Right cardiac atrium (tissue), 5 donors: ENCODE results near the gene RLBP1. TPM values are rescaled to one million over a fixed set of nuclear protein-coding genes. Genes with fewer than 3 reads are reported as not detected.

ENCODE experiments used
- ATAC-seq, 2 donors: fragments of 200-7000 bp; cut with Tn5 transposase; one replicate each; pipeline versions ENCODE4 v1.8.0 to v1.9.1; 2020; ENCODE audit warnings: moderate library complexity in 2 of 2, mild to moderate bottlenecking in 1 of 2
- DNase-seq, 3 donors: peaks; one replicate each; pipeline ENCODE4 v3.0.0-alpha.2; 2020
- H3K27ac ChIP-seq: one replicate; pipeline ENCODE4 v1.5.1; 2013; ENCODE audit warnings: mild to moderate bottlenecking, low read length, control low read depth, moderate library complexity
- H3K27me3 ChIP-seq: one replicate; pipeline ENCODE4 v1.6.1; 2013; ENCODE audit not compliant: control insufficient read depth, insufficient read depth
- H3K4me1 ChIP-seq: one replicate; pipeline ENCODE4 v1.6.1; 2013; ENCODE audit warnings: low read length; ENCODE audit not compliant: control insufficient read depth, insufficient read depth
- H3K4me3 ChIP-seq: one replicate; pipeline ENCODE4 v1.5.1; 2013; ENCODE audit warnings: low read length, control low read depth
- H3K9me3 ChIP-seq: one replicate; pipeline ENCODE4 v1.6.1; 2013; ENCODE audit warnings: low read length; ENCODE audit not compliant: control insufficient read depth
- WGBS: extraction: QIAGEN DNeasy Blood & Tissue Kit; methylation state at CpG from one replicate; pipeline ENCODE4 v1.1.7; 2013; 5-methylcytosine and 5-hydroxymethylcytosine counted together
- intact Hi-C, 4 donors: fragments of 100-400 bp; cut with DNase I; formaldehyde crosslinking; loops; one replicate each; pipeline versions ENCODE4 v1.11.0 to v1.14.0; 2022 to 2023
- polyA plus RNA-seq: library from polyadenylated mRNA; stranded (reverse); fragments of 200-250 nt; gene quantifications from one replicate; pipeline ENCODE4 v1.2.3, GENCODE V29; 2013
- total RNA-seq, 4 donors: library from RNA; stranded (reverse); fragmentation: NEBNext Ultra II Directional; extraction: Animal tissue kit (Norgen Biotek cat#: 25700); gene quantifications; one replicate each; pipeline ENCODE4 v1.2.1, GENCODE V29; 2021
- donor health status: healthy with polysubstance abuse.
- donor health status: DM: no; HTN: yes; CAD: no.
- donor health status: DM: no; HTN: no; CAD: no.
- donor health status: DM: no; HTN: yes; CAD: no; lungs with severe emphysema.
- donor health status: DM: yes; HTN: yes; CAD: no.

The RLBP1 gene
- total and polyA plus RNA-seq, 5 donors, result not detected

DNA sequence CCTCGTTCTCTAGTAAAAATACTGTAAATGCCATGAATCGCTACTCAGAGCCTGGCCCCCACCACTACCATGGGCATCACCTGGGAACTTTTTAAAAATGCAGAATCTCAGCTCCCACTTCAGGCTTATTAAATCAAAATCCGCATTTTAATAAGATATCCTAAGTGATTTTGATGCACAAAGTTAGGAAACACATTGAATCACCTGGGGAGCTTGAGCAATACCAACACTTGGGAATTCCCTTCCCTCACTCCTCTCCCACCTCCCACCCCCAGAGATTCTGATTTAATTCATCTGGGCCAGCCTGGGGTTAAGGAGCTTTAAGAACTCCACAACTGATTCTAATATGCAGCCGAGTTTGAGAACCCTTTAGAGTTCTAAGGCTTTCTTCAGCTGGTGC lies 26.8 kb downstream of the RLBP1 start:
- intact Hi-C loops, result no loop called here
- no peak for ATAC-seq
- no peak for DNase-seq
- Histone ChIP-seq H3K27me3 (no peaks in the 10 kb centered on the region), H3K4me3 (no peak overlapping the region), H3K9me3 (no peaks in the 10 kb centered on the region), H3K27ac (no peak overlapping the region), H3K4me1 (no peaks in the 10 kb centered on the region)
- WGBS, result 89% methylated on average over 4 of the region's 4 CpGs

DNA sequence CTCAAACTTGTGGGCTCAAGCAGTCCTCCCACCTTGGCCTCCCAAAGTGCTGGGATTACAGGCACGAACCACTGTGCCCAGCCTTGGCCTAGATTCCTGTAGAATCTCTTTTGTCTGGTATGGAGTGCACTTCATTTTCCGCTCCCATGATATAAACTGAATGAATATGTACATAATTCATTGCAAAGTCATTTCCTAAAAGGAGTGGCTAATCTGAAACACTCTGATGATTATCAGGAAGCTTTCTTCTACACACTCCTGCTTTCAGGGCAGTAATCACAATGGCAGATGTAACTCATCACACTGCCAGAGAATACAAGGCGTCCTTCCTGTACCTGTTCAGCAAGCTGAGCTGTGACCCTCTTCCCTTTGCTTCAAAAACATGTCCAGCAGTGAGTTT lies 28.6 kb downstream of the RLBP1 start:
- H3K4me1 ChIP-seq, result no peaks in the 10 kb centered on the region
- ATAC-seq, result no peak
- DNase-seq, result no peak
- intact Hi-C loops, result no loop called here
- H3K4me3 ChIP-seq, result no peak overlapping the region
- H3K27ac ChIP-seq, result no peak overlapping the region
- 89% methylated on average over 3 of the region's 3 CpGs for WGBS
- H3K27me3 ChIP-seq, result no peaks in the 10 kb centered on the region
- no peaks in the 10 kb centered on the region for H3K9me3 ChIP-seq

GRCh38 chr15:89192136-89192535 lies 29.2 kb downstream of the RLBP1 start:
- no peak for ATAC-seq
- H3K4me3 ChIP-seq, result no peak overlapping the region
- H3K27me3 ChIP-seq, result no peaks in the 10 kb centered on the region
- no peaks in the 10 kb centered on the region for H3K4me1 ChIP-seq
- DNase-seq, result no peak
- no peak overlapping the region for H3K27ac ChIP-seq
- no peaks in the 10 kb centered on the region for H3K9me3 ChIP-seq
- intact Hi-C loops, result no loop called here
- 64% methylated on average over 2 of the region's 2 CpGs for WGBS

DNA sequence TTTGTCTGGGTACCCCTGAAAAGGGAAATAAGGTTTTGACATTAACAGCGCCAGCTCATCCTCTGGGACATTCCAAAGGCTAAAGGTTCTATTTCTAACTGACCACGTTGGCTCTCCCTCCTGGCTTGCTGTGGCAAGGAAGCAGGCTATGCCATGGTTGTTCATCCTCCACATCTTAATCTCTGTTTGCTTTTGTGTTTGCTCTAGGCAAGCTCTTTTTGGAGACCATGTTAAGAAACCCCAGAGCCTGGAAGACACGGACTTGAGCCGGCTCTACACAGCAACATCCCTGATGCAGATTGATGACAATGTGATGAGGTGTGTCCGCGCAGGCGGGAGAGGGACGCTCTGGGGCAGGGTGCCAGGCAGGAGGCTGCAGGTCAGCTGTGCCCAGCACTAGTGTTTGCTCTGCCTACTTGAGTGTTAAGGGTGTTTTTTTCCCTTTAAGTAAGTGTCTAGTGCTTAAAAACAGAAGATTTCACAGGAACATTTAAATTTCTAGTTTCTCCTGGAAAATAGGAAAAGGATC lies 33.3 kb downstream of the RLBP1 start:
- H3K27ac ChIP-seq, result no peak overlapping the region
- ATAC-seq (no peak), DNase-seq (no peak)
- H3K9me3 ChIP-seq, result no peaks in the 10 kb centered on the region
- H3K4me1 ChIP-seq, result no peaks in the 10 kb centered on the region
- H3K4me3 ChIP-seq, result no peak overlapping the region
- no peaks in the 10 kb centered on the region for H3K27me3 ChIP-seq
- 92% methylated on average over 8 of the region's 8 CpGs for WGBS
- intact Hi-C loops, result no loop called here

GRCh38 chr15:89187301-89187985 lies 33.9 kb downstream of the RLBP1 start:
- ATAC-seq (no peak), DNase-seq (no peak)
- WGBS, result 87% methylated on average over 9 of the region's 9 CpGs
- no peak overlapping the region for H3K4me3 ChIP-seq
- no peaks in the 10 kb centered on the region for H3K4me1 ChIP-seq
- intact Hi-C loops, result no loop called here
- no peaks in the 10 kb centered on the region for H3K9me3 ChIP-seq
- H3K27me3 ChIP-seq, result no peaks in the 10 kb centered on the region
- no peak overlapping the region for H3K27ac ChIP-seq

DNA sequence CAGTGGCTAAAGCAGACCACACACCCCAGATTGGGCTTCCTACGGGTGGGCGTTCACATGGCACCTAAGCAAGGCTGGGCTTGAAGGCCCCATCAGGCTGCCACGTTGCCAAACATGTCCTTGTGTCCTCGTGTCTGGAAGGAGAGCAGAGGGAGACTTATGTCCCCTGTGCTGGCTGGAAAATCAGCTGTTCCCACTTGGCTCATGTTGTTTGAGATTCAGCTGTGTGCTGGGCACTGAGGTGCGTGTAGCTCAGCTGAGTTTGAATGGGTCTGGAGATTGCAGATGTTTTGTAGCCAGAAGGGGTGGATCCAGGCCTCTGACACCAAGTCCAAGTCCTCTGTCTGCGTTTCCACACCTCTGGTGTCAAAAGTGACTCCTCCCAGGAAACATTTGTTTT lies 34.6 kb downstream of the RLBP1 start:
- no peak overlapping the region for H3K27ac ChIP-seq
- WGBS, result 73% methylated on average over 6 of the region's 6 CpGs
- H3K27me3 ChIP-seq, result no peaks in the 10 kb centered on the region
- H3K4me1 ChIP-seq, result no peaks in the 10 kb centered on the region
- H3K9me3 ChIP-seq, result no peaks in the 10 kb centered on the region
- ATAC-seq (no peak), DNase-seq (no peak)
- intact Hi-C loops, result no loop called here
- H3K4me3 ChIP-seq, result no peak overlapping the region

DNA sequence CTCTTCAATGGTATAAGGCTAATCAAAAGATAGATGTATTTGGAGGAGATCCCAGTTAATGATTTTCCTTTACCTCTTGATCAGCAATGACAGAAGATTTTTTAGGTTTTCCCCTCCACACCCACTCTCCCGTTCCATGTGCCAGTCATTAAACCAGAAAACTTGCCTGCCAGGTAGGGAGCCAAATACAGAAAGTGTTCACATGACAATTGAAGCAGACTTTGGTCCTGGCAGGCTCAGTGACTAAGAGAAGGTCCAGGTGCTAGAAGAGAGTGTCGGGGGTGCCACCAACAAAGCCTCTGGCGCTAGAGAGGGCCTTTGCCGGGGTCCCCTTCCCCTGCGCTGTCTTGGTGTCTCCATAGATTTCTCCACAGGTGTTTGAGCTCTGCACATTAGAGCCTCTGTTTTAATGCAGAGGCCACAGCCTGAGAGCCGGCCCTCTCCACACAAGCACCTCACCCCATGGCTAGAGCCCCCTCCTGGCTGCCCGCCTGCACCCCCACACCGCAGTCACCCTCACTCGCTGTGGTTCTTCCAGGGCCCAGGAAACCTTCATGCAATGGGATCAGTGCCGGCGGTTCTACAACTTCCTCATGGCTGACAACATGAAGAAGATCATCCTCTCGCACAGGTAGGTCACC lies 36.4 kb downstream of the RLBP1 start:
- H3K27ac ChIP-seq, result no peak overlapping the region
- no peaks in the 10 kb centered on the region for H3K9me3 ChIP-seq
- no peak overlapping the region for H3K4me3 ChIP-seq
- ATAC-seq (no peak), DNase-seq (no peak)
- H3K27me3 ChIP-seq, result no peaks in the 10 kb centered on the region
- no peaks in the 10 kb centered on the region for H3K4me1 ChIP-seq
- intact Hi-C loops, result loop anchor here in 1 of 4 donors (5.0 kb wide), 1 partner anchor 278 kb away; no protein-coding TSS in a partner anchor
- 95% methylated on average over 12 of the region's 12 CpGs for WGBS

- H3K27me3 ChIP-seq, result no peaks in the 10 kb centered on the region
- no peak overlapping the region for H3K4me3 ChIP-seq
- no peak overlapping the region for H3K27ac ChIP-seq
- intact Hi-C loops, result loop anchor here in 1 of 4 donors (5.0 kb wide), 1 partner anchor 277 kb away; no protein-coding TSS in a partner anchor
- no peaks in the 10 kb centered on the region for H3K9me3 ChIP-seq
- WGBS, result 71% methylated on average over 6 of the region's 6 CpGs
- H3K4me1 ChIP-seq, result peaks cover 2% of the 10 kb centered on the region
- no peak for DNase-seq
- ATAC-seq, result peak in 1 of 2 donors; percentile 46
Measured at GRCh38 chr15:89184357-89184756, 37.0 kb downstream of the RLBP1 start.

GRCh38 chr15:89179966-89180875 lies 41.2 kb downstream of the RLBP1 start:
- ATAC-seq (no peak), DNase-seq (no peak)
- Histone ChIP-seq H3K4me1 (peaks cover 2% of the 10 kb centered on the region), H3K4me3 (no peak overlapping the region), H3K27ac (no peak overlapping the region), H3K27me3 (no peaks in the 10 kb centered on the region), H3K9me3 (no peaks in the 10 kb centered on the region)
- intact Hi-C loops, result loop anchor here (5.0 to 10.0 kb wide), 4 partner anchors 123 to 278 kb away; no protein-coding TSS in a partner anchor
- WGBS, result 71% methylated on average over 5 of the region's 5 CpGs

DNA sequence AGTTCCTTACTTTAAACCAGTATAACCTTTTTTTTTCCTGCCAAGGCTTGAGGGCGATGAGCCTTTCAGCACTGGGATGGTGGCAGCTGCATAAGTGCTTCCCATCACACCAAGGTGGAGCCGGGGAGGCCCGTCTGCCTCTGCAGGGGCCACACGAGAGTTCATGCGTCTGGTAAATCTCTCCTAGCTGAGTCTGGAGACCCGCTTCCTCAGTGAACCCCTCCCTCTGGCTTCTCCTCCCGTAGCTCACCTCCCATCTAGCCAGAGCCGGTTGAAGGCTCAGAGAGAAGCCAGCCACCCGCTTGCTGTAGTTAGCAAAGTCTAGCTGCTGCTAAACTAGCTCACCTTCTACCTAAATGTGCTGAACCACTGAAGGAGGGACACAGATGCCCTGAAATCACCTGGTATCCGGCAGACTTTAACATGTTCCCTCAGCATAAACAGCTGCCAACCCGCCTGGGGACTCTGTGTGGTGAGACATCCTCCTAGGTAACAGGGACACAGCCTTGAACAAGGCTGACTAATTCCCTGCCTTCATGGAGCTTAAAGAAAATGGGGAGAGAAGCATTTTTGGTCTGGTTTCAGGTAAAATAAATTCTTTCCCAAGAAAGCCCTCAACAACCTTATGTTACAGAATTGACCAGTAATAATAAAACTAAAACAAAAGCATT lies 42.9 kb downstream of the RLBP1 start:
- ATAC-seq (no peak), DNase-seq (no peak)
- Histone ChIP-seq H3K9me3 (no peaks in the 10 kb centered on the region), H3K4me3 (no peak overlapping the region), H3K4me1 (peaks cover 6% of the 10 kb centered on the region), H3K27ac (no peak overlapping the region), H3K27me3 (no peaks in the 10 kb centered on the region)
- intact Hi-C loops, result loop anchor here (5.0 to 10.0 kb wide), 3 partner anchors 121 to 276 kb away; no protein-coding TSS in a partner anchor
- WGBS, result 79% methylated on average over 11 of the region's 11 CpGs
